ENCODE measurements around the gene ZNF385B. TPM values are rescaled to one million over a fixed set of nuclear protein-coding genes. Genes with fewer than 3 reads are reported as not detected.

ZNF385B gene
- total RNA-seq, 2 donors from 2014 or later: under 0.01 TPM; not detected in 1

- no peak for ATAC-seq
- H3K27me3 ChIP-seq: no peaks in the 10 kb centered on the region
- H3K27ac ChIP-seq: no peak overlapping the region
- TF ChIP-seq CTCF (IDR thresholded peaks at IDR 0.05) (no peak), POLR2A (IDR thresholded peaks at IDR 0.05) (no peak)
- H3K4me3 ChIP-seq: no peak overlapping the region
- intact Hi-C loops (cut with DNase I): no loop called here
- WGBS, 2 donors: 93 to 96% methylated on average over 1 of the region's 1 CpG
- no peaks in the 10 kb centered on the region for H3K9me3 ChIP-seq
- no peaks in the 10 kb centered on the region for H3K36me3 ChIP-seq (replicated peaks in 1 of 2; ENCODE audit: insufficient read depth in 1 of 2, low read depth in 2 of 2)
- peaks cover 35% of the 10 kb centered on the region for H3K4me1 ChIP-seq
- DNase-seq: no peak
Measured at GRCh38 chr2:179581605-179582004, 279.8 kb downstream of the ZNF385B start.

- DNase-seq (peak; percentile 28 to 54 (median 34)), ATAC-seq (peak; percentile 51)
- WGBS, 2 donors: 17 to 20% methylated on average over 4 of the region's 4 CpGs
Measured at GRCh38 chr2:179580378-179581146, 280.9 kb downstream of the ZNF385B start.

GRCh38 chr2:179579800-179580199 is 281.6 kb downstream of the ZNF385B start:
- H3K27me3 ChIP-seq: no peaks in the 10 kb centered on the region
- intact Hi-C loops (cut with DNase I): no loop called here
- no peaks in the 10 kb centered on the region for H3K9me3 ChIP-seq
- ATAC-seq: peak; percentile 90
- no peak overlapping the region for H3K4me3 ChIP-seq
- no peaks in the 10 kb centered on the region for H3K36me3 ChIP-seq (replicated peaks in 1 of 2; ENCODE audit: insufficient read depth in 1 of 2, low read depth in 2 of 2)
- peak in 2 of 4 donors; percentile 19 to 42 for DNase-seq
- H3K27ac ChIP-seq: peak overlapping the region in 3 of 4 donors; percentile 37 to 68 (median 67)
- peaks cover 35% of the 10 kb centered on the region for H3K4me1 ChIP-seq
- TF ChIP-seq POLR2A (IDR thresholded peaks at IDR 0.05) (no peak), CTCF (IDR thresholded peaks at IDR 0.05) (no peak)

More at GRCh38 chr2:179580378-179581146, 280.9 kb downstream of the ZNF385B start:
- H3K27ac ChIP-seq: peak overlapping the region; percentile 37 to 68 (median 62)
- H3K9me3 ChIP-seq: no peaks in the 10 kb centered on the region
- TF ChIP-seq POLR2A (IDR thresholded peaks at IDR 0.05) (no peak), CTCF (IDR thresholded peaks at IDR 0.05) (no peak)
- H3K27me3 ChIP-seq: no peaks in the 10 kb centered on the region
- no peak overlapping the region for H3K4me3 ChIP-seq
- peaks cover 35% of the 10 kb centered on the region for H3K4me1 ChIP-seq
- intact Hi-C loops (cut with DNase I): no loop called here
- no peaks in the 10 kb centered on the region for H3K36me3 ChIP-seq (replicated peaks in 1 of 2; ENCODE audit: insufficient read depth in 1 of 2, low read depth in 2 of 2)

- ATAC-seq (no peak), DNase-seq (no peak)
- TF ChIP-seq CTCF (IDR thresholded peaks at IDR 0.05) (no peak), POLR2A (IDR thresholded peaks at IDR 0.05) (no peak)
- peaks cover 45% of the 10 kb centered on the region for H3K4me1 ChIP-seq
- no peaks in the 10 kb centered on the region for H3K9me3 ChIP-seq
- 18 to 19% methylated on average over 2 of the region's 2 CpGs for WGBS, 2 donors
- no peaks in the 10 kb centered on the region for H3K36me3 ChIP-seq (replicated peaks in 1 of 2; ENCODE audit: insufficient read depth in 1 of 2, low read depth in 2 of 2)
- no peaks in the 10 kb centered on the region for H3K27me3 ChIP-seq
- no peak overlapping the region for H3K4me3 ChIP-seq
- intact Hi-C loops (cut with DNase I): no loop called here
- H3K27ac ChIP-seq: no peak overlapping the region
Measured at GRCh38 chr2:179578171-179578916, 283.1 kb downstream of the ZNF385B start.

All from body of pancreas (tissue), 4 donors.